ACHN (cell line): ENCODE data around the gene TSC1.

Experiments used
- DNase-seq: peaks from one replicate; pipeline ENCODE4 v3.0.0-alpha.2; 2015
- in situ Hi-C: cut with HindIII; loops from 2 replicates; pipeline ENCODE4 v1.10.0; 2017; ENCODE audit warnings: low sequenced_read_pairs, low pct_ligation_motif_present, low pct_unique_long_range_greater_than_20kb

The TSC1 gene

DNA sequence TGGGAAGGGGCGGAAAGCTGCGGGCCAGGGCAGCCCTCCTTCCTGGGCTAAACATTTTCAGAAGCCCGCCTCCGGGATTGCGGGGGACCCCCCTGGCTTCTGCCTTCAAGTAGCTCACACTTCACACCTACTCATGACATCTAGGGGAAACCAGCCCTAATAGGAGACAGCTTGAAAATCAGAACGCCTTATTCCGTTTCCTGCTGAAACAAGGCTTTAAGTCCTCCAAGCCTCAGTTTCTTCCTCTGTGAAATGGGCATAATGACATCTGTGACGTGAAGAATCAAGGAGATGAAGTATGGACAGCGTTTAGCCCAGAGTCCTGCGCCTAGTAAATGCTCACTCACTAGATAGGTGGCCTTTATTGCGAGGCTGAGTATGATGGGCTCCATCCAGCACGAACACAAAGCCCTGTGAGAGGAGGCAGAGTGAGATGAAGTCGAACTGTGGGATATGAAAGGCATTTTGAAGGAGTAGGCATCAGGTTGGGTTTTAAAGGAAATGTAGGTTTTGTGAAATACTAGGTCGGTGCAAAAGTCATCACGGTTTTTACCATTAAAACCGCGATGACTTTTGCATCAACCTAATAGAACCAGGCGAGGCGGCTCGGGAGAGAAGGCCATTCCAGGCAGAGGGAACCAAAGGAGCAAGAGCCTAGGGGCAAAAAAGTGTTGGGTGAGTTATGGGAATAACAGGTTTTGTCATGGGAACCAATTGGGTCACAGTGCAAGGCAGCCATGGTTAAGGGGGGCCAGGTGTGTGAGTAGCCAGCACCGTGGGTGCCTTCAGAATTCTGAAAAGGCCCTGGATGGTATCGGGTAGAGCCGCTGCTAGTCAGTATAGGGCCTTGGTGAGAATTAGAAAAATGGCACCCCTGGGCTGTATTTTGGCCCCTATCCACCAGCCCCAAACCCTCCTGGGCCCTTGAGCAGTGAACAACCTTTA lies 1.0 kb upstream of the TSC1 start:
- DNase-seq: no peak
- in situ Hi-C loops: no loop called here

DNA sequence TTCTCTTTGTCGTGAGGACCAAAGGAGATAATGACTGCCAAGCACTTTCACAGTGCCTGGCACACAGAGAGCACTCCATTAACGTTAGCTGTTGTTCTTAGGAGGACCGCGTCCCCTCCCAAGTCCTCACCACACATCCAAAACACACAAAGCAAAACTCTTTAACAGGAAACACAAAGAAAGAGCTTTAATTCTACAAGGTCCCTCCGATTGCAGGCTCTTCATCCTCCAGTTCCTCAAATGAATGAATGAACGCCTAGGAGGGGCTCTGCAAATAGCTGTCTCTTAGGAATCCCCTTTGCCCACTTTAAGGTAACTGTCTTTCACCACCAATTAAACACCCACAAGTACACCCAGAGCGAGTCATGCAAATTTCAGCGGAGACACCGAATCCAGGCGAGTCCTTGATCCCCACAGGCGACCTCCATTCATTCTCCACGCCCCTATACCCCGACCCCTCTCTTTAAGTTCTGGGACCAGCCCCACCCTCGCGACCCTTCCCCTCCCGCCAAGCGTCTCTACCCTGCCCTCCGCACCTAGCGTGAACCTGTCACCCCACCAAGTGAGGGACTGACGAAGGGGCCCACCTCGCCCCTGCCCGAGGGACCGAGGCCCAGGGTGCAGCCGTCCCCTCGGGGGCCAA lies 644 bp downstream of the TSC1 start:
- DNase-seq: no peak
- in situ Hi-C loops: no loop called here

DNA sequence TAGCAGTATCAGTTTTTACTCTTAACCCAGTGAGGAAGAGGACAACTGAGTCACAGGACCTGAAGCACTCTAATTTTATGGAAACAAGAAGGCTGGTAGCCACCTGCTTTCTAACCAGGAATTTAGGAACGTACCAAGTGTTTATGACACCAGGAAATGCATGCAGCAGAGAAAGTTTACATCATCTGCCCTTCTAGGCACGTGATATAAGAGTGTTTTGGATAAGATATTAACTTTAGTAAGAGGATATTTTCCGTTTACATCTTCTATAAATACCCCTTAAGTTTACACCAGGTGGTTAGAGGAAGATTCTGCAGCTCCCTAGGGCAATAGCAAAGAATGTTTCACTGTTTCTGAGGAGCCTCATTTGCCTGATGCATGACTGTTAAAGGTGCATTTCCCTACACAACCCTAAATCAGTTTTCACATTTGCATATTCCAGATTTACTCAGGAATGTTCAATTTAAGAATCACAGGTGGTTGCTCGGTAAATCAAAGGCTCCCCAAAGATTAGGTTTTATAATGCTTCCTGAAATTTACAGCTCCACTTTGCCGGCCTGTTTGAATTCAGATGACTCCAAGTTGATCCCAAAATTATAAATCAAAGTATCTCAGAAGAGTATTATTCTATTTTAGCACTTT lies 1.8 kb downstream of the TSC1 start:
- no peak for DNase-seq
- in situ Hi-C loops: no loop called here

DNA sequence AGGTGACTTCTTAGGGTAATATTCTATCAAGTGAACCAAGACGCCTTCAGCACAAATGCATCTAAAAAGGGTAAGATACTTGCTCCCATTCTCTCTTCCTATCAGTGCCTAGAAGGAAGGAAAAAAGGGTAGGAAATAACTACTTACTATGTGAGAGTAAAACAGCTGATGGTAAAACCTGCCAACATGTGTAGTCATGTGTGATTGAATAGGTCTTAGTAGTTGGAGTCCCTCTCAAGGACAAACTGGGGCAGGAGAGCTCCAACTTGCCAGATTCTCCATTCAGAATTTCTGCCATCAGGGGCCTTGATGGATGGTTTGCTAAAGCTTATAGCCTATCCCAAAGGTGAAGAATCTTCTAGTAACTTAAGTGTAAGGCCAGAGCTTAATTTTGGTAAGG lies 5.2 kb downstream of the TSC1 start:
- no peak for DNase-seq
- in situ Hi-C loops: no loop called here

DNA sequence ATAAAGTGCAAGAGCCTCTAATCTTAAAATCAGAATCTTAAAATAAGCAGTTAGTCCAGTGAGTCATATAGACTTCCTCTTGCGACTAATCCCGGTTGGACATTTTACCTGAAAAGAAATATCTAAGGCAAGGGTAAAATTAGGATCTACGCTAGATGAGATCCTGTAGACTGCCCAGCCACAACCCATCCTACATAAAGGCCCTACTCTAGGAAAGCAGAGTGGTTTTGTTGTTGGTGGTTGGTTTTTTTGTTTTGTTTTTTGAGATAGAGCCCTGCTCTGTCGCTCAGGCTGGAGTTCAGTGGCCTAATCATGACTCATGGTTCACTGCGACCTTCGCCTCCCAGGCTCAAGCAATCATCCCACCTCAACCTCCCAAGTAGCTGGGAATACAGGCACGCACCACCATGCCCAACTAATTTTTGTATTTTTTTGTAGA lies 6.9 kb downstream of the TSC1 start:
- in situ Hi-C loops: no loop called here
- DNase-seq: no peak

DNA sequence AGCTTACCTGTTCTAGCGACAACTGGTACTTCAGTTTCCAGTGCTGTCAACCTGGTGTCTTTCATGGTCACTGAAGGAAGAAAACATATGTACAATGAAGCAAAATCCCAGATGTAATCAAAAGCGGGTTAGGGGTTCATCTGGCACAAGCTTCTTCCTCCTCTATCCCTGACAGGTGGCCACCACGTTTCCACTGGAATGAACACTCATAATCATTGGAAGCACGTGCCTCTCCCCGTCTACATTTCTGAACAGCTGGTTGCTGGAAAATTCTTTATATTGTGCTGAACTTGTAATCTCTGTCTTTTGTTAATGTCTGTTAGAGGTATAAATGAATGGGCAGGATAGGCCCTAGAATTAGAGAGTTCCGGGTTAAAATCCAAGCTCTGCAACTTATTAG lies 9.4 kb downstream of the TSC1 start:
- in situ Hi-C loops: no loop called here

DNA sequence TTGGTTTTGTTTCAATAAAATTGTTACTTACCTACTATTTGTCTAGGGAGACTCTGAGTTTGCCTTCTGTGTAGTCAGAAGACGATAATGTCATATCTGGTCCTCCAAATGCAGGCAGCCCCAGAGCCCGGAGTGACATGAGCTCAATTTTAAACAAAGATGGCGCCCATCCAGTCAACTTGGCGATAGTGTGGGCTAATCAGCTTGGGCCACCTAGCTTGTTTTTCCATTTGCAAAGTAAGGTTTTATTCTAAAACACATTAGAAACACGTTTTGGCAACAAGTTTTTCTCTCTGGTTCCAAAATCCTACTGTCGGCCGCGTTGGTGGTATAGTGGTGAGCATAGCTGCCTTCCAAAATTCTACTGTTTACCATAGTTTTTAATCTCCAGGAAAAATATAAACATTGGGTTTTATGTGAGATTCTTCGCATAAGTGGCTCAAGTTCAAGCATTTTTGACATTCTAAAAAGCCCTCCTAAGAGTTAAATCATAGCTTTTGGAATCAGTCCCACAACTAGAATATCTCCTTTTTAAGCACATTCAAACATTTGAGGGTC lies 13.2 kb downstream of the TSC1 start:
- DNase-seq: no peak
- in situ Hi-C loops: no loop called here

More for the DNA sequence above, 9.4 kb downstream of the TSC1 start:
- no peak for DNase-seq

DNA sequence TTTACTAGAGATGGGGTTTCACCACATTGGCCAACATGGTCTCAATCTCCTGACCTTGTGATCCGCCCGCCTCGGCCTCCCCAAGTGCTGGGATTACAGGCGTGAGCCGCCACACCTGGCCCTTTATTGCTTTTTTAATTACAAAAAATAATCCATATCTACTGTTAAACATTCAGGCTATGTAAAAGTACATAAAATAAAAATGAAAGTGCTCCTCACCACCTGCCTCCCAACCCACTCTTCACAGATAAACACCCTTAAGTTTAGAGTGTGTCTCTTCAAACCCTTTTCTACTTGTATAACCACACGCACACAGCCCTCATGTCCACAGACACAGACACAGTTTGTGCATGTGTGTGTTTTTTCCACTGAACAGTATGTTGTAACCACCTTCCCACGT lies 16.7 kb downstream of the TSC1 start:
- in situ Hi-C loops: no loop called here
- no peak for DNase-seq

DNA sequence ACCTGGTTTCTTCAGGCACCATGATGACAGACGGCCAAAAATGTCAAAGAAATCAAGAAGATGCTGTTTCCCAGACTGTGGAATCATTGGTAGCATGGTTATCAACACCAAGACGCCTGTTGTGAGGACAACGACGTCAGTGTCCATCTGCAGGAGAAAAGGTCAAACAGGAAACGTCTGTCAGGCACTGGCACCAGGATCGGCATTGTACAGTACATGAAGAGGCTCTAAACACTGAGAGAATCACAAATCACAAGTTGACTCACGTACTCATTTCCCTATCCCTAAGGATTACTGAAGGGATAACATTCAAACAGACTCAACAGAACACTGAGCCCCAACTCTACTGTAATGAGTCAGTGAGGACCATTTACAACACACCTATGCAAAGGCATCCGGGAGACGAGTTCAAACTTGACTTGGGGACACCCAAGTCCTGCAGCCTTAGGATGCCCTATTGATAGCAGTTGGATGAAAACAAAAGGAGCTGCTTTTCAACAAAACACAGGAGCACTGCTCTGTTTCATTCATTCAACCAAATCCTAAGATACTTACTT lies 21.0 kb downstream of the TSC1 start:
- in situ Hi-C loops: no loop called here
- no peak for DNase-seq

DNA sequence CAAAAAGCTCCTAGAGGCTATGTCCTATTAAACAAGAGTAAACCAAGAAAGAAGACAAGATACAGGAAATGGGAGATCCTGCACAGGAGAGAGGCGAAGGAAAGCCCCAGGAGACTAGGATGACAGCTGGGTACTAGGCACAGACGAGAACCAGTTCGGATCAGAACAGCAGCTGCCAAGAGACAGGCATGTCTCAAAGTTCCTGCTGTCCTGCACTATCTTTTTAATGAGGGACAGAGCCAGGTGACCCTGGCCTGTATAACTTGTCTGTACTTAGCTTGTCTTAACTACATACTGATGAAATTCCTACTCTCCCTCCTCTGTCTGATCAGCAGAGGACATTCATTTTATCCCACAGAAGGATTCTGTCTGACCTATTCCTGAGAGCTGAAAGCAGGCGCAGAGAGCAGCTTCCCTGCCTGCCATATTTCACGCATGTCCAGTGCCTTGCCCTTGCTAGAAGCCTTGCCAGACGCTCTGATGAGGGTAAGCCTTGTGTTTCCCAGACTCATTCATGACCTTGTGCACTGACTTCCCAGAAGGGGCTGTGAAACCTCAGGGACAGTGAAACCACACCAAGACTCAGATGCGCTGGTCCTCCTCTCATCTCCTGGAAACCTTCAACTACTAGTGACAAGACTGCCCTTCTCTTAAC lies 24.7 kb downstream of the TSC1 start:
- in situ Hi-C loops: no loop called here
- DNase-seq: no peak

DNA sequence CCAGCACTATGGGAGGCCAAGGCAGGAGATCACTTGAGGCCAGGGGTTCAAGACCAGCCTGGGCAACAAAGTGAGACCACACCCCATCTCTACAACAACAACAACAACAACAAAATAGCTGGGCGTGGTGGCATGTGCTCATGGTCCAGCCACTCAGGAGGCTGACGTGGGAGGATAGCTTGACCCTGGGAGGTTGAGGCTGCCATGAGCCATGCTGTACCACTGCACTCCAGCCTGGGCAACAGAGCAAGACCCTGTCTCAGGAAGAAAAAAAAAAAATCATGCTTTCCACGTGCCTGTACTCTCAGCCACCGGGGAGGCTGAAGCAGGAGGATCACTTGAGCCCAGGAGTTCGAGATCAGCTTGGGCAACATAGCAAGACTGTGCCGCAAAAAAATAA lies 29.5 kb downstream of the TSC1 start:
- DNase-seq: no peak
- in situ Hi-C loops: no loop called here

DNA sequence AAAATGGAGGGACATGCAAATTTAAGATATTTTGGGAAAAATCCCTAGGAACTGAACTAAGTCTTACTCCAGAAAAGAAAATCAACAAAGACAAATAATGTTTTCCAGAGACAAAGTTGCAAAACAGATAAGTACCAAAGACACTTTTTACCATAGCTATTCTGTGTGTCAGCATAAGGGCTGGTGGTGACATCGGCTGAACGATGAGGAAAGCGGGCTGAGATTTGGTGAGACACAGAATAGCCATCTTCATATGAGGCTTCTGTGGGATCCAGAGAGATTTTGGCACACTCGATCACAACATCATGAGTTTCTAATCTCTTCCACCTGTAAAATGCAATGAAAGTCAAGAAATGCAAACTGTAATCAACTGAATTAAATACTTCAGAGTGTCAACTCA lies 32.3 kb downstream of the TSC1 start:
- in situ Hi-C loops: no loop called here
- DNase-seq: no peak

DNA sequence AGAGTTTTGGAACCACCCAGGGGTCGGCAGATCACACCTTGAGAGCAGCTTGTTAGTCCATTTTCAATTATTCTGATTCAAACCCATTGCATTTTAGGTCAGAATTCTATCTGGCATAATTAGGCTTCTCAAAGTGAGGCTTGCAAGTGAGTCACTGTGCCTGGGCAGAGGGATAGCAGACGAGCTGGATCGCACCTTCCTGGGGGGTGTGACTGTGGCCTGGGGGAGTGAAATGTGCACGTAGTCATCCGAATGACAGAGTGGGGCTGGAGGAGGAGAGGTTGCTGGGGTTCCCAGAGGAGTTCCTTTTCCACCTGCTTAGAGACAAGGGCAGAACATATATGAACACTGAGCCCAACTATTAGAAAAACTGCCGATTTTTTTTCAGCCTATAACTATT lies 34.0 kb downstream of the TSC1 start:
- DNase-seq: no peak
- in situ Hi-C loops: no loop called here

DNA sequence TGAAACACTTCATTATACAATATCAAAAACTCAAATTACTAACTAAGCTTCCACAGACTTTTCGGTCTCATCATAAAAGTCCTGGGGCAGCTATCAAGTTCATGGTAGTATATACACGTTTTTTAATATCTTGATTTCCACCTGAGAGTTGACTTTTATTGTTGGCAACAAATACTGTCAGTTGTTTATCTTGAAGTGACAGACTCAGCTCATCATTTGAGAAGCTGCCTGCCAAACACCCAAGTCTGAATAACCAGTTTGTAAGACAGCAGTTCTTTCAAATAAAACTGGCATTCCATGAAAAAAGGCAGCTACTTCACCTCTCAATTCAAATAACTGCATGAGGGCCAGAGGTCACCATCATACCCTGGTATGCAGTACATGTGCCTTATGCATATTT lies 35.1 kb downstream of the TSC1 start:
- DNase-seq: no peak
- in situ Hi-C loops: no loop called here

DNA sequence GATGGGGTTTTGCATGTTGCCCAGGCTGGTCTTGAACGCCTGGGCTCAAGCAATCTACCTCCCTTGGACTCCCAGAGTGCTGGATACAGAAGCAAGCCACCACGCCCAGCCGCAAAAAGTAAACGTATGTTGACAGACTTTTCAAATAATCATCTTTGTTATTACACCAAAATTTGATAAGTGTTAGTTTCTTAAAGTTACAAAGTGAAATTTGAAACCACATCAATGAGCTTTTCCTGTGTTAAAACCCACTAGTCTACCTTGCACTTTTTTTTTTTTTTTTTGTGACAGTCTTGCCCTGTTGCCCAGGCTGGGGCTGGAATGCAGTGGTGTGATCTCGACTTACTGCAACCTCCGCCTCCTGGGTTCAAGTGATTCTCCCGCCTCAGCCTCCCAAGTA lies 35.8 kb downstream of the TSC1 start:
- in situ Hi-C loops: no loop called here
- no peak for DNase-seq

DNA sequence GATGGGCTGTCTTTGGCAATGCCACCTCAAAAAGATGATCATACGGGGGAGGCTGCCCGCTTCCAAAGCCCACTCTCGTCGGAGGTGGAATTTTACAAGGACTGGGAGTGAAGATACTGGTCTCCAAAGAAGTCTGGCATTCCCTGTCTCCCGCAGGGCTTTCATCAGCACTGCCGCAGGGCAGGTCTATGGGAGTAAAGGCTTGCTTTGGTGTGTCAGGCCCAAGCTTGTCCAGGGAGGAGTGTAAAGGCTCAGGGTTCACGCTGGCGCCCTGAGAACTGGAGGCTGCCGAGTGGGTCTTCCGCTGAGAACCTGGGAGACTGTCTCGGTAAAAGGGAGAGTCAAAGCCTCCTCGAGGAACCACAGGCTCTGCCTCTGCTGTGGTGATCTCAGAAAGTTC lies 38.7 kb downstream of the TSC1 start:
- in situ Hi-C loops: no loop called here
- DNase-seq: no peak

DNA sequence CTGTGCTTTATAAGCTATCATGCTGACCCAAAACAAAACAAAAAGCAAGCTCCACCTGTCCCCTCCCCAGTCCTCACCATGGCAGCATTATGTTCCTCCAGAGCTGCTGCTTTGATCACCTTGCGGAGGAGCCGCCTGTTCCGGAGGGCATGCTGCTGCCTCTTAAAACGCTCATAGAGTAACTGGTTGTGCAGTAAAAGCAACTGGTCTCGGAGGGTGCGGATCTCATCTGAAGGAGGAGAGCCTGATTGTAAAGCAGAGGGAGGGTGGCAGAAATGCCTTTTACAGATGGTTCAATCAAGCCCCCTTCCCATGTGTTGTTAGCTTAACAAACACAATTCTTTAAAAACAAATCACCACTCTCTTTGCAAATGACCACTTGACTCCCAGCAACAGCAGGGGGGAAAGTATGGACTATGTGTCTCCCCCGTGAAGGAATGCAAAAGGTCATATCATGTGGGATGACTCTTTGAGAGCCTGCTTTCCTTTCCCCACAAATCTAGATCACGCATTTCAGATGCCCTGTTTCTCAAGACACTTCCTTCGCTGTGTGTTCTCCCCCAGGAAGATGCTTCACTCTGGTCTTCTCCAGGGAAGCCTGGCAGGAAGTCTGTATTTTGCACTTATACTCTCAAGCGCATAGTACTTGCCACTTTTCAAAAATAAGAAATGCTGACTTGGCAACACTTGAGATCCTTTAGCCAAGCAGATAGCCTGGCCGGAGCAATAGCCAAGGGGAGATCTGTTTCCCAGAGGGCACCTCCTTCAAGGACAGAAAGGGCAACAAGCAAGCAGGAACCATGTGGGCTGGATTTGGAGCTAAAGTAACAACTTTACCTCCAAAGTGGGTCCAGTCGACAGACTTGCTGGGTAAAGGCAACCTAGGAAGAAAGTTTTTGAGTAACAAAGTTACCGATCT lies 40.6 kb downstream of the TSC1 start:
- DNase-seq: no peak
- in situ Hi-C loops: no loop called here
